Amniotic epithelial cell (primary cell): ENCODE data around the gene SRL.
"Not testable (repeated sequence)": the region's sequence is repeated elsewhere in the genome, so short reads cannot be mapped to it uniquely, and the experiment has no call there.

Experiments
- DNase-seq: peaks from one replicate; pipeline ENCODE4 v3.0.0-alpha.2; 2010; ENCODE audit warnings: low read depth

The SRL gene

GRCh38 chr16:4260360-4260759 is 18.5 kb upstream of the SRL start:
- no peak for DNase-seq

GRCh38 chr16:4257646-4258556 is 16.0 kb upstream of the SRL start:
- peak; percentile 26 for DNase-seq

- peak; percentile 98 for DNase-seq
Measured at GRCh38 chr16:4253394-4254150, 11.7 kb upstream of the SRL start.

- DNase-seq, result not testable (repeated sequence)
Measured at GRCh38 chr16:4253012-4253393, 11.1 kb upstream of the SRL start.

- no peak for DNase-seq
Measured at GRCh38 chr16:4249530-4250308, 7.8 kb upstream of the SRL start.

- peak; percentile 24 for DNase-seq
Measured at GRCh38 chr16:4247460-4247784, 5.5 kb upstream of the SRL start.

GRCh38 chr16:4246777-4247459 is 5.0 kb upstream of the SRL start:
- no peak for DNase-seq

- DNase-seq, result peak; percentile 86
Measured at GRCh38 chr16:4245077-4245791, 3.4 kb upstream of the SRL start.

- DNase-seq, result peak; percentile 15
Measured at GRCh38 chr16:4244254-4245076, 2.6 kb upstream of the SRL start.

GRCh38 chr16:4241258-4241927 is 487 bp downstream of the SRL start:
- no peak for DNase-seq

- no peak for DNase-seq
Measured at GRCh38 chr16:4240624-4241023, 1.3 kb downstream of the SRL start.

- DNase-seq, result no peak
Measured at GRCh38 chr16:4239682-4240175, 2.2 kb downstream of the SRL start.

GRCh38 chr16:4239020-4239419 is 2.9 kb downstream of the SRL start:
- no peak for DNase-seq

- no peak for DNase-seq
Measured at GRCh38 chr16:4233431-4233830, 8.4 kb downstream of the SRL start.

- DNase-seq, result no peak
Measured at GRCh38 chr16:4232541-4233386, 9.1 kb downstream of the SRL start.

GRCh38 chr16:4231886-4232285 is 10.0 kb downstream of the SRL start:
- DNase-seq, result no peak

GRCh38 chr16:4231367-4231766 is 10.5 kb downstream of the SRL start:
- no peak for DNase-seq

GRCh38 chr16:4227040-4227332 is 14.9 kb downstream of the SRL start:
- DNase-seq, result no peak
